Brain microvascular endothelial cell (primary cell): ENCODE measurements around the gene BRI3BP.

Experiments
- DNase-seq: peaks from one replicate; pipeline ENCODE4 v3.0.0-alpha.2; 2020
- H3K27ac ChIP-seq: fragments of 250-450 bp; sonication (Bioruptor Pico); 2 replicates; pipeline ENCODE4 v1.5.1; 2020; ENCODE audit warnings: mild to moderate bottlenecking, moderate library complexity
- H3K27me3 ChIP-seq: fragments of 250-450 bp; sonication (Bioruptor Pico); replicated peaks from 2 replicates; pipeline ENCODE4 v1.5.1; 2020; ENCODE audit warnings: mild to moderate bottlenecking
- H3K36me3 ChIP-seq: fragments of 250-450 bp; sonication (Bioruptor Pico); replicated peaks from 2 replicates; pipeline ENCODE4 v1.5.1; 2020; ENCODE audit warnings: mild to moderate bottlenecking
- H3K4me3 ChIP-seq: 2 replicates; pipeline ENCODE4 v1.5.1; 2011; ENCODE audit warnings: low read depth, mild to moderate bottlenecking, control low read depth, low read length, moderate library complexity
- CTCF ChIP-seq: IDR thresholded peaks from 2 replicates; pipeline ENCODE4 v1.5.1; 2011; ENCODE audit warnings: low read depth, mild to moderate bottlenecking, moderate library complexity, low read length, control low read depth, inconsistent platforms; ENCODE audit errors: missing control alignments
- in situ Hi-C: cut with HindIII; loops from 2 replicates; pipeline ENCODE4 v1.10.0; 2017; ENCODE audit warnings: low sequenced_read_pairs, low pct_ligation_motif_present

BRI3BP gene

GRCh38 chr12:124949779-124950728 lies 43.4 kb upstream of the BRI3BP start:
- Histone ChIP-seq H3K27me3 (no peaks in the 10 kb centered on the region), H3K4me3 (no peak overlapping the region), H3K36me3 (peaks cover 43% of the 10 kb centered on the region), H3K27ac (no peak overlapping the region)
- in situ Hi-C loops: no loop called here
- no peak for TF ChIP-seq CTCF
- no peak for DNase-seq

GRCh38 chr12:124952295-124952694 lies 41.1 kb upstream of the BRI3BP start:
- H3K36me3 ChIP-seq: peaks cover 53% of the 10 kb centered on the region
- TF ChIP-seq CTCF: no peak
- no peak overlapping the region for H3K27ac ChIP-seq
- no peaks in the 10 kb centered on the region for H3K27me3 ChIP-seq
- DNase-seq: no peak
- H3K4me3 ChIP-seq: no peak overlapping the region
- in situ Hi-C loops: no loop called here

GRCh38 chr12:124952801-124953200 lies 40.6 kb upstream of the BRI3BP start:
- Histone ChIP-seq H3K27ac (no peak overlapping the region), H3K36me3 (peaks cover 54% of the 10 kb centered on the region), H3K27me3 (no peaks in the 10 kb centered on the region), H3K4me3 (no peak overlapping the region)
- TF ChIP-seq CTCF: no peak
- no peak for DNase-seq
- in situ Hi-C loops: no loop called here

- no peak for TF ChIP-seq CTCF
- no peak for DNase-seq
Observed at GRCh38 chr12:124953689-124954405, 39.6 kb upstream of the BRI3BP start.

GRCh38 chr12:124954771-124955170 lies 38.7 kb upstream of the BRI3BP start:
- no peak for DNase-seq
- TF ChIP-seq CTCF: no peak
- in situ Hi-C loops: no loop called here
- Histone ChIP-seq H3K27me3 (no peaks in the 10 kb centered on the region), H3K27ac (no peak overlapping the region), H3K4me3 (no peak overlapping the region), H3K36me3 (peaks cover 57% of the 10 kb centered on the region)

More at GRCh38 chr12:124953689-124954405, 39.6 kb upstream of the BRI3BP start:
- in situ Hi-C loops: no loop called here
- Histone ChIP-seq H3K36me3 (peaks cover 58% of the 10 kb centered on the region), H3K27ac (no peak overlapping the region), H3K27me3 (no peaks in the 10 kb centered on the region), H3K4me3 (no peak overlapping the region)
